HG03520 (cell line): ENCODE data around the gene WWC1.
"Not testable (repeated sequence)": the region's sequence is repeated elsewhere in the genome, so short reads cannot be mapped to it uniquely, and the experiment has no call there.

Experiments used
- ATAC-seq: cut with Tn5 transposase; IDR thresholded peaks from one replicate; pipeline ENCODE4 v1.9.1; 2021; ENCODE audit warnings: mild to moderate bottlenecking, moderate library complexity; ENCODE audit not compliant: unreplicated experiment

WWC1 gene

DNA sequence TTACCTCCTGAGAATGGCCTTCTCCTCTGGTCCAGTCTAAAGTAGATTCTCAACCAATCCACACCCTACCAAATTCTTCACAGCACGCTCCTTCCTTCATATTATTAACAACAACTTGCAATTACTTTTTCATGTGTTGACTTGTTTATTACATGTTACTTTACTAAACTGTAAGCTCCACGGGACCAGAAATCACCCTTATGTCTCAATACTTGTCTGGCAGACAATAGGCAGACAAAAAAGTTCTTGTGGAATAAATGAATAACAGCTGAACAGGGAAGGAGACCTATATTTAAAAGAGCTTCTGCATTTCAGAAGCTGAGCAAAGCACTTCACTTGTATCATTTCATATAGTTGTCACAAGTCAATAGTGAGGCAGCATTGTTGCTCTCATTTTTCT, 5.7 kb upstream of the WWC1 start:
- no peak for ATAC-seq

DNA sequence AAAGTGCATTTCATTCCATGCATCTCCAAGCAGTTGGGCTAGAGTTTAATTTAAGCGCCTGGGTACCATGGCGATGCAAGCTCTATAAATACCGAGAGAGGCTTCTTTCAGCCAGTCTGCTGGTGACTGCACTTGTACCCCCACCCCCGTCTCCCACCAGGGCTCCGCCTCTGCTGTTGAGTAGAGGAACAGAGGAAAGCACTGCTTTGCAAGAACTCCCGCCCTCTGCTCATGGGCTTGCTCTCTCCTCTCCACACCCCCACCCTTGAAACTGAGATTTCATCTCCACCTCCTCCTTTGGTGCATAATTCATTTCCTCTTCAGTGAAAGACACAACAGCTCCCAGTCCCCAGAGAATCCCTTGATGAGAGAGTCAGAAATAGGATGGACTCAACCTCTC, 5.1 kb upstream of the WWC1 start:
- no peak for ATAC-seq

DNA sequence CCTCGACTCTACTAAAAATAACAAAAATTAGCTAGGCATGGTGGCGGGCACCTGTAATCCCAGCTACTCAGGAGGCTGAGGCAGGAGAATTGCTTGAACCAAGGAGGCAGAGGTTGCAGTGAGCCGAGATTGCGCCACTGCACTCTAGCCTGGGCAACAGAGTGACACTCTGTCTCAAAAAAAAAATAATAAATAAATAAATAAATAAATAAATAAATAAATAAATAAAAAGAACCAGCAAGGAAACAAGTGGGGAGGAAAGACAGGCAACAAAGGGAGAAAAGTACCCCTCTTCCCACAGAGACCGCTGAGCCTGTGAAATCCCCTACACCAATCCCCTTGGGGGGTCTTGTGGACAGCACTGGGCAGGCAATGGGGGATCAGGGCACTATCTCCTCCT, 4.6 kb upstream of the WWC1 start:
- ATAC-seq: not testable (repeated sequence)

DNA sequence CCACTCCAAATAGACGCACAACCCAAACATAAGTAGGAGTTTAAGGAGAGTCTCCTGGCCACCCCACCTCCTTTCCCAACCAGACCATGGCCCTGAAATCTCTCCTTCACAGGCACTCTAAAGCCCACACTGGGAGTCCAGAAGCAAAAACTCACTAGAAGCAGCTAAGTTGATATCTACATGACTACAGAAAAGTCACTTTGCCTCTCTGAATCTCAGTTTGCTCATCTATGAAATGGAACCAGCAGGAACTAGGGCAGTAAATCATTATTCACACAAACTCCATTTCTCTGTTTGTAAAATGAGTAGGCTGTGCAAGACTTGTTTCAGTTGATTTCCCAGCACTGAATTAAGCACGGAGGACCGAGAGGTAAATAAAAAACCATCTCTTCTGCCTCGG, 4.1 kb upstream of the WWC1 start:
- no peak for ATAC-seq

DNA sequence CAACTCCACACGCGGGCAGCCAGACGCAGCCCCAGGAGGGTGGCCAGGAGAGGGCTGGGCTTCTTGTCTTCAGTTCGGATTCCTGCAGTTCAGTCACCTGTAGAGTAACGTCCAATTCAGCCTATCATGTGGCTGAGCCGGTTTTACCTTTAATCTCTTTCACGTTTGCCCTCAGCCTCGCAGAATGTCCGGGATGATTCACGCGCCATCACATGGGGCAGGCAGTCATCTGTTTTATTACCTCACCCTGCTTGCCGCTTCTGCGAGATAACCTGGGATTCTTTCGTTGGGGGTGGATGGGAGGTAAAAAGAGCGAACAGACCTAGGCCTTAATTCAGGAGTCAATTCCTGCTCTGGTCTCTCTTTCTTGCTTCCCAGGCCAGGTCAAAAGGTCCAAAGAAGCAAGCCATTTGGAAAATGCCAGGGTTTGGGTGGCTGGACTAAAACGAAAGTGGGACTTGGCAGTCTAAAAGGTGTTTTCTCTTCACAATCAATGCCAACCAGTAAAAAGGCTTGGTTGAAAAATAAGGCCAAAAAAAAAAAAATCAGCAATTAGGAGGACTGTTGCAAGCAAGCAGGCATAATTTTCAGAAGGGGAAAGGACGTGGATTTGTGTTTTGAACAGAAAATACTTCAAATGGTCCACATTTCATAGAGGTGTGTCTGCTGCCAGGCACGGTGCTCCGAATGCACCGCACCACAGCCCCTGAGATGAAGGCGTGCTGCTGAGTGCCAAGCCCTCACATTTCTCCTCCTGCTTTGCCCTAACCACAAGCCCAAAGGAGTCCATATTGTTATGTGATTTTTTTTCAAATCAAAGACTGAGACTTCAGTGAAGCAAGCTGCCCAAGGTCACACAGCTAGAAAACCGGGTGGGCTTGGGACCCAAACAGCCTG, 2.8 kb upstream of the WWC1 start:
- ATAC-seq: no peak

DNA sequence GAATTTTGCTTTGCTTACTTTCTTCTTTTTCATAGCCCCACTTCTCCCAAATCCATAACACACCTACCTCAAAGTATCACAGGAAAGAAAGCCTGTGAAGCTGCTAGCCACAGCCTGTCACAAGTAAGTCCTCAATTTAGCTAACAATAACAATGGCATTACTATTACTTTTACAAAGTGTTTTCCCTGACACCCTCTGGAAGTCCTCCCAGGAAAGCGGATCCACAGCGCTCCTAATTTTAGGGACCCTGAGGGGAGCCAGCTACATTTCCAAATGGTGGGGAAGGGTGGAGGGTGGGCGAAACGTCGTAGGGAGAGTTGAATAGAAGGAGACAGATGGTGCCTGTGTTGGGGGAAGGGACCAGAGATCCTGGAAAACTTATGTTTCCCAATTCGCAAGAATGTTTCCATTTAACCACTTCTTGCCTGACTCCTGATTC, 523 bp upstream of the WWC1 start:
- no peak for ATAC-seq

DNA sequence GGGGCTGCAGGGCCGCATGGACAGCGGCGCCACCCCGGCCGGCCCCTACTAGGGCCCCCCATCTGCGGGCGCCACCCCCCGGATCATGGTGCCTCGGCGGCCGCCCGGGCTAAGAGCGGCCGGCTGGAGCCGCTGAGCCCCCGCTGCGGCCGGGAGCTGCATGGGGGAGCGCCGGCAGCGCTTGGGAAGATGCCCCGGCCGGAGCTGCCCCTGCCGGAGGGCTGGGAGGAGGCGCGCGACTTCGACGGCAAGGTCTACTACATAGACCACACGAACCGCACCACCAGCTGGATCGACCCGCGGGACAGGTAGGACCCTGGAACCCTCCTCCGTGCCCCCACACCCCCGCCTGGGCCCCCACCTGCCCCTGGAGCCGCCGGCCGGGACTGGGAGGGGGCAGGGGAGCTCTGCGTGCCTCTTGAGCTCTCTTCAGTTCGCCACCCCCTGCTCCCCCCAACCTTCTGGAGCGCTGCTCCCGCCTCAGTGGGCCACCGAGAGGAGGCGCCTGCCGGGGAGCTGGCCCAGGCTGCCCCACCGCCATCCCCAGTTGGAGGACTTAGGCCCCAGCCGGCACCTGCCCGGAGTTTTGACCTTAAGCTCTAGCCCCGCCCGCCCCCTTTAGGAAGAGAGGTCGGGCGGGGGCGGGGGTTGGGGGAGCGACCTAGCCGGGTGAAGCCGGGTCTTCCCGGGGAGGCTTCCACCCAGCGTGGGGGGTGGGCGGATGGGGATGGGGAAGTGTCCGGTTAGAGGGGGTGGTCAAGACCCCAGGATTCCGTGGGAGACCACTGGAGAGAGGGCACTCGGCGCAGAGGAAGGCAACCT, 730 bp downstream of the WWC1 start:
- ATAC-seq: peak; percentile 31

DNA sequence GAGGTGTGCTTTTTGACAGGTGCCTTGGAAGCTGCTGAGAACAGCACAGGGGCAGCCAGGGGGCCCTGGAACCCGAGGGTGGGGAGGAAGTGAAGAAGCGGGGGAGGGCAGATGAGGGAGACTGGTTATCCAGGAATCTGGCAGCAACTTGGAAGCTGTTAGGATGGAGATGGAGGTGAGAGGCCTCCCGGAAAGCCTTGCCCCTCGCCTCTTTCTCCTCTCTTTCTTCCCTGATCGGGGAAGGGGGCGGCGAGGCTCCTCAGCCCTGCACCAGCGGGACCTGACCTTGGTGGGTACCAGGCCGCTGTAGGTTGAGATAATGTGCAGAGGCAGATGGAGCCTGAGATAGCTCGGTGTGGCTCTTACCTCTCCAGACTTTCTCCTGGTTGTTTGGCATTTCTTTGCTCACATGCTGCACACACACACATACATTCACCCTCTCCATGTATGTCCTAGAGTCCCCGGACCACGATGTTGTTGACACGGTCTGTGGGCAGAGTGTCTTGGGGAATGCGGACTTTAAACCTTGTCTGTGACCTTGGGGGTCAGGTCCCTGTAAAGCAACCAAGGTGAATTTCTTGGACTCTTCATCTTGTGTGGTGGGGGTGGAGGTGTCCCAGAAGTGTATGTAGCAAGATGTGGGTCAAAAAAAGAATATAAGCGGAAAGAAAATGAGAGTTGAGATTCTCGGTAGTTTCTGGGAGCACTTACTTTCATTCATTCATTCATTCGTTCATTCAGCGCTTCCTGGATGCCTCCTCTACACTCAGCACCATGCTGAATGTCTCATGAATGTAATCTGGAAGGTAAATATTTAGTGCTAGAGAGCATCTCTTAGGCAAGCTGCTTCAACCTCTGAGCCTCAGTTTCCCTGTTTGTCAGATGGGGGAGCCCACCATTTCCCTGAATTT, 1.6 kb downstream of the WWC1 start:
- no peak for ATAC-seq

DNA sequence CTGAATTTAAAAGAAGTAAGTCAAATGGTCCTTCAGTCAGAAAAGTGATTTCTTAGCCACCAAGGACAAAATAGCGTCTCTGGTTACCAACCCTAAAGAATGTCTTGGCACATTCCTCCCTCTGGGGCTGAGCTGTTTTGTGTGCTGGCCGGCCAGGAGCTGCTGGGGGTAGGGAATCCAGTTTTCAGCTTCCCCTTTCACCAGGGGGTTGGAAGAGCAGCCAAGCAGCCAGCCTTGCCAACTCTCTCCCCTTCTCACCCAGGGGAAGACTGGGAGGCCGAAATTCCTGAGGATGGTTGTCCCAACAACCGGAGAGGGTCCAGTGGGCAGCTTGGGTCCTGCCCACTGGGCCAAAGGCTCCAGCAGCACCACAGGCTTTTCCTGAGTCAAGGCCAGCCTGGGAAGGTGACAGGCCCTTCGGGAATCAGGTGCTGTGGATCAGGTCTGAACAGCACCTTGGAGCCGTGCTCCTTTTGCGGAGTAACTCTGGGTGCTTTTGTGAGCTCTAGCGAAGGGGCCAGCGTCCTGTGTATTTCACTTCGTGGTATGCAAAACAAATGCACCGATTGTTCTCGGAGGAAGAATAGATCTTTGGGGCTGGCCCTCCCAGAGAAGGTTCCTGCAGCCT, 4.2 kb downstream of the WWC1 start:
- no peak for ATAC-seq

DNA sequence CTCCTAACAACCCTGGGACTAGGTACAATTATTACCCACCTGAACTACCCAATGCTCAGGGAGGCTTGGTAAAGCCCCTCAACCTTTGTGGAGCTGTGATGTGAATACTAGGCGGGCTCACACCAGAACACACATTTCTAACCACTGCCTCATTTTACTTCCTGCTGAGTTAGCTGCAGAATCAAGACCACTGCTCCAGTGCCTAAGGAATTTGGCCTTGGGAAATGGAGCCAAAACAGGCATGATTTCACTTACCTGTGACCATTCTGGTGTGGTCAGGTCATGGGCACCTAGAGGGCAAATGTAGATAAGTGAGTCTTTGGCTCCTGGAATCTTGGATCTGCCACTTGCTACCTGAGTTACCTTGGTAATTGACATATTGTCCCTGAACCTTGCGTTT, 5.2 kb downstream of the WWC1 start:
- ATAC-seq: no peak

DNA sequence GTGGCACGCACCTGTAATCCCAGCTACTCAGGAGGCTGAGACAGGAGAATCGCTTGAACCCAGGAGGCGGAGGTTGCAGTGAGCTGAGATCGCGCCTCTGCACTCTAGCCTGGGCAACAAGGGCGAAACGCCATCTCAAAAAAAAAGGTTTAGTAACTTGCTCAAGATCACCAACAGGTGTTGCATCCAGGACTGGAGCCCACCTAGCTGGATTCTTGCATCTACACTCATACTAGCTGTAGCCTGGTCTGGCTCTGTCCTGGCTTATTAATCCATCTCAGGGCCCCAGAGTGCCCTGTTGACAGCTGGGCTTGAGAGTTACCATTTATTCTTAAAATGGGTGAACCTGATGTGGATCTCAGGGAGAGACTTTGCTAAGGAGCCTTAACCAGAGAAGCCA, 7.5 kb downstream of the WWC1 start:
- ATAC-seq: no peak

DNA sequence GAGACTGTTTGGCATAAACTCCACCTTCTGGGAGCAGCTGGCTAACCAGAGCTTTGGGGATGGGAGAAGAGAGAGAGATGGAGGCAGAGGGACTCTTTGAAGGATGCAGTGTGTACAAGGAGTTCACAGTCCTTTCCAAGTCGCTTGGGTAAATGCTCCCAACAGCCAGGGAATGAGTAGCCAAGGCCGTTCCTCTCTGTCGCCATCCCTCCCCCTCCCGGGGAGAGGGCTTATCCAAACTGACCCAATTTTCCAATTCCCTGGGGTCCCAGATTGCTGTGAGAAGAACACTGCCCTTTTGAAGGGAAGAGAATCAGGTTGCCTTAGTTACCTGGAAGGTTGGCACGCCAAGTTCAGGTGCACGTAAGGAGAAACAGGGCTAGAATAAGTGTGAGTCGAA, 7.9 kb downstream of the WWC1 start:
- ATAC-seq: no peak

DNA sequence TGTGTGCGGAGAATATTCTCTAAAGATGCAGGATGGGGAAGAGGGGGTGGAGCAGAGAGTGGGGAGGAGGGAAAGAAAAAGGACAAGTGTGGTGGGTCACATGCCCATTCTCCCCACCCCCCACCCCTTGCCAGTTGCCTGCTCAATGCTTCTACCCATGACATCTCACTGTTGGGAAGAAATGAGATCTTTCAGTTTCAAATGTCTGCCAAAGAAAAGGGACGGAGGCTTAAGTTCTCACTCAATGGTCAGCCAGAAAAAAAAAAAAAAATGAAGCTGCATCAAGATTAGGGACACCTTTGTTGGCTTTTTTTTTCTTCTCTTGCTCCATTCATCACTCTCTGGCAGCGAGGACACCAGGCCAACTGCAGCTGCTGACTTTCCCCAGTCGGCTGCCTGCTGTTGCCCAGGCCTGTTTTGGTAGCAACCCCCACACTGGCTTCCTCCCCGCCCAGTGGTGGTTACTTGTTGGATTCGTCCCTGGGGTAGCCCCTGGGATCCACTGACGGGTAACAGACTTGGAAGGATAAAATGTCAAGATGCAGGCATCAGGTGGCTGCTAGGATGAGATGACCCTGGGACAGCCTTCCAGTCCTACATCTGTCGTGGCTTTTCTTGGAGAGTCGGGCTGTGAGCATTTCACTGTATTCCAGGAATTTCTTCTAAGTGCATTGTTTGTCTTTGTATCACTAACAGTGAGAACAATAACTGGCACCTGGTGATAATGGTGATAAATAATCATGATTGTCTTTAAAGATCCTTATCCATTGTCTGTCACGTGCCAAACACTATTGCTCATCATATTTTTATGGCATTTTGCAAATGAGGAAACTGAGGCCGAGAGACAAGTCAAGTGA, 9.1 kb downstream of the WWC1 start:
- no peak for ATAC-seq

DNA sequence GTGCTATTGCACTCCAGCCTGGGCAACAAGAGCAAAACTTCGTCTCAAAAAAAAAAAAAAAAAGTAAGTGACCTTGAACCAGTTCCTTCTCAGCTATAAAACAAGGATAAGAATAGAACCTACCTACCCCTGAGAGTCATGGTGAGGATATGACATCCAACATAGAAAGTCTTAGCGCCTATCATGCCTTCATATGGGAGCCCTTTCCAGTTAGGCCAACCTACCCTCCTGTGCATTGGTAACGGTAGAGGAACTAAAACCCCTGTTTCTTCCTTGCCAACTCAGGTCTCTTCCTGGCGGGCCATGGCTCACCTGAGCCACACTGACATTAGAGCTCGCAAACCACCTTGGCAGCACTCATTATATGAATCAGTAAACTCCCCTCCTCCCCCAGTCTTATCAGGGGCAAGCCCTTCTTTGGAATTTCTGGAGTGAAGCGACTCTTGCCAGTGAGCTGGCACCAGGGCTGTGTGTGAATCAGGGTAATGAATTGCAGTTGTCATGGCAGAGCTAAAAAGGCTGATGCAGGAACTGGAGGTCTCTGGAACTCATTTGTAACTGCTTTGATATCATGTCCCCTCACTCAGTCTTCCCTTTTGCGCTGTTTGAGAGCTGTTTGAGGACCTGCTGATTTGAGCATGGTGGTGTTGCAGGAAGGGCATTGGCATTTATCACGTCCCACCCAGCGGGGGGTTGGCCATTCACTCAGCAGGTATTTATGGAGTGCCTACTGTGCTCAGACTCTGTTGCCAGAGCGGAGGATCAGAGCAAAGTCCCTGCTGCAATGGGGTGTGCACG, 10.3 kb downstream of the WWC1 start:
- ATAC-seq: no peak

DNA sequence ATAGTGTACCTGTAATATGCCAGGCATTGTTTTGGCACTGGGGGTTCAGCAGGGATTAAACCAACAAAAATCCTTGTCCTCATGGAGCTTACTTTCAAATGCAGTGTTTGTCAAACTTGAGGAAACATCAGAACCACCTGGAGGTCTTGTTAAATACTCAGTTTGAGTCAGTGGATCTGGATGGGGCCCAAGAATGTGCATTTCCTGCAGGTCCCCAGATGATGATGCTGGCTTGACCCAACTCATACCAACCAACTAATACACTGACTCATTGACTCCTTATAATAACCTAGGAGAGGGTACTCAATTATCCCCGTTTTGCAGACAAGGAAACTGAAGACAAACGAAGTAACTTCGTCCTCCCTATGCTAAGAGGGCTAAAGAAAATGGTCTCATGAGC, 11.3 kb downstream of the WWC1 start:
- ATAC-seq: no peak

DNA sequence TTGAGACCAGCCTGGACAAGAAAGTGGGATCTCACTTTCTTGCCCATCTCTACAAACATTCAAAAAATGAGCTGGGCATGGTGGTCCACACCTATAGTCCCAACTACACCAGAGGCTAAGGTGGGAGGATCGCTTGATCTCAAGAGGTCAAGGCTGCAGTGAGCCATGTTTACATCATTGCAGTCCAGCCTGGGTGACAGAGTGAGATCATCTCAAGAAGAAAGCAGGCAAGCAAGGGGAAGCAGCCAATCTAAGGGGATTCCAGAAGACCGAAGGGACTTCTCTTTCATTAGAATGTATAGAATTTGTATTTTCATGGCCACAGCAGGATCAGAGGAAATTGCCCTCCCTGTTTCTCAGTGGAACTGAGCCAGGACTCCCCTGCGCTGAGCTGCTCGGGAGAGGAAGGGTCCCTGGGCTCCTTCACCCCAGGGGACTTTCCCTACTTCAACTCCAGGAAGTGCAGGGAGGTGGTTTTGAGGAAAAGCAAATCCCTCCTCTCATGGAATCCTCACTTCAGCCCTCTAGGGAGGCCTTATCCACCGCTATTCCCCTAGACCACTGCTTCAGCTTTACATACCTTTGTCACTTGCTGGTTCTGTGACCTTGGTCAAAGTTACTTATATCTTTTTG, 12.1 kb downstream of the WWC1 start:
- ATAC-seq: no peak

DNA sequence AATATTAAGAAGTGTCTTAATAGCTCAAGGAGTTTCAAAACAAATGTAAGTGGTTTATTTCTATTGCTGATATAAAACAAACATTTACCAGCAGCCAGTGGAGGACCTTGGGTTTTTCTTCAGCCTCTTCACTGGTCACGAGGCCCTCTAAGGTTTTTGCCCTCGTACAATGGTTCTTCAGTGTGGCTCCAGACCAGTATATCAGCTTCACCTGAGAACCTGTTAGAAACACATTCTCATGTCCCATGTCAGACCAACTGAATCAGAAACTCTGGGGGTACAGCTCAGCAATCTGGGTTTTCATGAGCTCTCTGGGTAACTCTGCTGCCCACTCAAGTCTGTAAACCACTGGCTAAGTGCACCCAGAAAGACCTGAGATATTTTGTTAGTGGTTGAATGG, 12.9 kb downstream of the WWC1 start:
- ATAC-seq: no peak

DNA sequence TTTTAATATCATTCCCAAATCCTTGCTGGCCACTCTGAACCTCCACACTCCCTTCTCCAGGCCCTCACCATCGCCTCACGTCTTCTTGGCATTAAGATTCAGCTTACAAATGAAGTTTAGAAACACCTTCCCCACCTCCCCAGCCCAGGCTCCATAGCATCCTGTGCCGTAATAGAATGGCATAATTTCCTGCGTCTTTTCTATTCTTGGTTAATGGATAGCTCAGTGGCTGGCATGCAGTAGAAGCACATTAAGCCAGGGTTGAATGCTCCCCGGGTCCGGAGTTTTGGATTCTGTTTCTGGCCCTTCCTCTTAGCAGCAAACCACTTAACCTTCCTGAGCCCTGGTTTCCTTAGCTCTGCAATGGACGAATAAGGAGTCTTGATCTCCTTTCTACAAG, 13.8 kb downstream of the WWC1 start:
- no peak for ATAC-seq
